SK-N-SH (cell line): Measurements from ENCODE around the gene TSPYL1. TPM values are rescaled to one million over a fixed set of nuclear protein-coding genes. Genes with fewer than 3 reads are reported as not detected.

ENCODE experiments used
- CTCF ChIA-PET: fragments of 300-600, 350-600 bp; formaldehyde crosslinking; extraction: SDS; loops from one replicate; lab custom pipeline; 2021; lab: Yijun Ruan, JAX
- POLR2A ChIA-PET: fragments of 350-600 bp; sonication (Branson Sonifier 250); formaldehyde crosslinking; extraction: SDS; loops from one replicate; lab custom pipeline; 2020; ENCODE audit warnings: antibody characterized with exemption, inconsistent platforms; lab: Yijun Ruan, JAX
- DNase-seq: peaks from one replicate; pipeline ENCODE4 v3.0.0; 2012
- H2AFZ ChIP-seq: fragments of 200-600 bp; sonication (generic); 2 replicates; pipeline ENCODE4 v1.8.1; 2016; ENCODE audit warnings: antibody characterized with exemption, mild to moderate bottlenecking, low read depth
- H3F3A ChIP-seq: fragments of 200-600 bp; sonication (generic); replicated peaks from 2 replicates; pipeline ENCODE3; 2016; ENCODE audit warnings: antibody characterized with exemption, mild to moderate bottlenecking; ENCODE audit not compliant: insufficient read depth
- H3K27ac ChIP-seq, 2 experiments: fragments of 200-500 bp in 1 of 2; fragments of 200-600 bp in 1 of 2; sonication (Bioruptor generic) in 1 of 2; sonication (generic), shearing (Covaris generic) in 1 of 2; 2 replicates each; pipeline versions ENCODE4 v1.5.1 to v1.6.1; 2014 to 2016; ENCODE audit warnings: low read depth in 2 of 2, inconsistent platforms in 1 of 2, low read length in 1 of 2, mild to moderate bottlenecking in 1 of 2, mixed read lengths in 1 of 2
- H3K27me3 ChIP-seq: fragments of 200-600 bp; sonication (generic), shearing (Covaris generic); 2 replicates; pipeline ENCODE4 v1.6.1; 2016; ENCODE audit warnings: mixed run types; ENCODE audit not compliant: insufficient read depth
- H3K36me3 ChIP-seq, 2 experiments: fragments of 200-500 bp in 1 of 2; fragments of 200-600 bp in 1 of 2; sonication (Bioruptor generic) in 1 of 2; sonication (generic) in 1 of 2; replicated peaks in 1 of 2; 2 replicates each; pipeline versions ENCODE3 to v1.5.1; 2014 to 2016; ENCODE audit warnings: low read length in 1 of 2, mild to moderate bottlenecking in 1 of 2; ENCODE audit not compliant: insufficient read depth in 2 of 2, control insufficient read depth in 1 of 2
- H3K4me1 ChIP-seq, 2 experiments: fragments of 200-500 bp in 1 of 2; fragments of 200-600 bp in 1 of 2; sonication (Bioruptor generic) in 1 of 2; sonication (generic), shearing (Covaris generic) in 1 of 2; 2 replicates each; pipeline versions ENCODE4 v1.5.1 to v1.6.1; 2014 to 2016; ENCODE audit warnings: low read depth in 1 of 2, low read length in 1 of 2, mixed run types in 1 of 2; ENCODE audit not compliant: insufficient read depth in 2 of 2, control insufficient read depth in 1 of 2
- H3K4me2 ChIP-seq: fragments of 200-600 bp; sonication (generic), shearing (Covaris generic); 2 replicates; pipeline ENCODE4 v1.6.1; 2017; ENCODE audit warnings: mixed run types
- H3K4me3 ChIP-seq, 2 experiments: fragments of 200-500 bp in 1 of 2; fragments of 200-600 bp in 1 of 2; sonication (Bioruptor generic) in 1 of 2; sonication (generic), shearing (Covaris generic) in 1 of 2; 2 replicates each; pipeline versions ENCODE4 v1.5.1 to v1.8.1; 2014 to 2016; ENCODE audit warnings: low read depth in 2 of 2, inconsistent platforms in 1 of 2, low read length in 1 of 2, mild to moderate bottlenecking in 1 of 2, mixed read lengths in 1 of 2, moderate library complexity in 1 of 2
- H3K79me2 ChIP-seq: fragments of 200-600 bp; sonication (generic); 2 replicates; pipeline ENCODE4 v1.8.1; 2017; ENCODE audit warnings: mild to moderate bottlenecking; ENCODE audit not compliant: insufficient read depth
- H3K9ac ChIP-seq: fragments of 200-600 bp; sonication (generic); 2 replicates; pipeline ENCODE4 v1.6.1; 2017; ENCODE audit warnings: mixed run types
- H3K9me2 ChIP-seq: fragments of 200-600 bp; sonication (generic); 2 replicates; pipeline ENCODE4 v1.6.1; 2017; ENCODE audit warnings: mixed run types
- H3K9me3 ChIP-seq: fragments of 200-600 bp; sonication (generic); 2 replicates; pipeline ENCODE4 v1.6.1; 2017; ENCODE audit warnings: mixed run types, mild to moderate bottlenecking, moderate library complexity
- H4K20me1 ChIP-seq: fragments of 200-600 bp; sonication (generic); 2 replicates; pipeline ENCODE4 v1.6.1; 2017; ENCODE audit warnings: mild to moderate bottlenecking, mixed run types; ENCODE audit not compliant: insufficient read depth
- CTCF ChIP-seq: fragments of 200-600 bp; sonication (generic); IDR thresholded peaks from 2 replicates; pipeline ENCODE4 v1.6.1; 2017; ENCODE audit warnings: antibody characterized with exemption, mild to moderate bottlenecking, moderate library complexity
- ELF1 ChIP-seq: IDR thresholded peaks from 2 replicates; pipeline ENCODE4 v1.4.0; 2012
- EZH2phosphoT487 ChIP-seq: fragments of 200-600 bp; sonication (generic); IDR thresholded peaks from 2 replicates; pipeline ENCODE4 v1.6.1; 2017; ENCODE audit warnings: low read depth, mixed run types, mild to moderate bottlenecking, antibody characterized with exemption, moderate library complexity, borderline replicate concordance
- FOSL2 ChIP-seq: IDR thresholded peaks from 2 replicates; pipeline ENCODE4 v1.4.0; 2012; ENCODE audit warnings: low read depth, mild to moderate bottlenecking, moderate library complexity, borderline replicate concordance
- FOXJ3 ChIP-seq: sonication (generic); formaldehyde crosslinking; IDR thresholded peaks from 2 replicates; pipeline ENCODE4 v1.5.1; 2020; ENCODE audit warnings: mild to moderate bottlenecking, missing genetic modification reagents
- FOXM1 ChIP-seq: IDR thresholded peaks from 2 replicates; pipeline ENCODE4 v1.4.0; 2012; ENCODE audit warnings: low read depth, mild to moderate bottlenecking
- GATA2 ChIP-seq: sonication (generic); formaldehyde crosslinking; IDR thresholded peaks from 2 replicates; pipeline ENCODE4 v1.5.0; 2020; ENCODE audit warnings: mild to moderate bottlenecking, missing genetic modification reagents
- IRF3 ChIP-seq: fragments of 150-350 bp; IDR thresholded peaks from 2 replicates; pipeline ENCODE4 v1.6.1; 2016; ENCODE audit warnings: mild to moderate bottlenecking, low read depth, low read length
- JUND ChIP-seq: IDR thresholded peaks from 2 replicates; pipeline ENCODE4 v1.4.0; 2012
- MEF2A ChIP-seq: IDR thresholded peaks from 2 replicates; pipeline ENCODE4 v1.4.0; 2012; ENCODE audit warnings: low read depth, borderline replicate concordance
- NFIC ChIP-seq: IDR thresholded peaks from 2 replicates; pipeline ENCODE4 v1.4.0; 2012; ENCODE audit warnings: borderline replicate concordance
- NRF1 ChIP-seq: IDR thresholded peaks from 2 replicates; pipeline ENCODE4 v1.6.1; 2012; ENCODE audit warnings: low read depth, mild to moderate bottlenecking, low read length
- POLR2AphosphoS5 ChIP-seq: IDR thresholded peaks from 2 replicates; pipeline ENCODE4 v1.6.1; 2012; ENCODE audit warnings: low read depth, low read length
- RAD21 ChIP-seq: IDR thresholded peaks from 2 replicates; pipeline ENCODE4 v1.6.1; 2012; ENCODE audit warnings: mild to moderate bottlenecking, low read length
- RCOR1 ChIP-seq: fragments of 150-350 bp; IDR thresholded peaks from 2 replicates; pipeline ENCODE4 v1.6.1; 2017; ENCODE audit warnings: antibody characterized with exemption, low read length
- RFX5 ChIP-seq: IDR thresholded peaks from 2 replicates; pipeline ENCODE4 v1.6.1; 2012; ENCODE audit warnings: mild to moderate bottlenecking, improper control_type of control experiment, low read length
- RXRA ChIP-seq: IDR thresholded peaks from 2 replicates; pipeline ENCODE4 v1.4.0; 2012; ENCODE audit warnings: low read depth, mild to moderate bottlenecking, borderline replicate concordance
- SIN3A ChIP-seq: IDR thresholded peaks from 2 replicates; pipeline ENCODE4 v1.6.1; 2012; ENCODE audit warnings: low read depth, mild to moderate bottlenecking, low read length, moderate library complexity, borderline replicate concordance
- TAF1 ChIP-seq: IDR thresholded peaks from 2 replicates; pipeline ENCODE4 v1.6.1; 2012; ENCODE audit warnings: low read depth, mild to moderate bottlenecking, low read length, moderate library complexity, borderline replicate concordance
- USF2 ChIP-seq: fragments of 150-350 bp; IDR thresholded peaks from 2 replicates; pipeline ENCODE4 v1.6.1; 2017; ENCODE audit warnings: antibody characterized with exemption, low read length, low read depth, borderline replicate concordance
- YY1 ChIP-seq: IDR thresholded peaks from 2 replicates; pipeline ENCODE4 v1.4.0; 2012; ENCODE audit warnings: low read depth, mild to moderate bottlenecking
- WGBS: methylation state at CpG from one replicate; pipeline ENCODE4 v1.1.6; 2017; ENCODE audit warnings: low lambda C conversion rate; 5-methylcytosine and 5-hydroxymethylcytosine counted together
- polyA plus RNA-seq, 3 experiments: library from polyadenylated mRNA; depleted of rRNA; stranded (reverse); fragments of >200 nt; gene quantifications; 2 replicates each; pipeline ENCODE4 v1.2.3, GENCODE V29; 2012
- TF ChIP-seq, protein P1 (sequence below): IDR thresholded peaks from 2 replicates; pipeline ENCODE4 v1.6.1; 2012; ENCODE audit warnings: mild to moderate bottlenecking, low read depth, low read length, moderate library complexity

Gene TSPYL1
- polyA plus RNA-seq, 1 of the 3 experiments (the other 2 are of a cell fraction), result 27.9 TPM

DNA sequence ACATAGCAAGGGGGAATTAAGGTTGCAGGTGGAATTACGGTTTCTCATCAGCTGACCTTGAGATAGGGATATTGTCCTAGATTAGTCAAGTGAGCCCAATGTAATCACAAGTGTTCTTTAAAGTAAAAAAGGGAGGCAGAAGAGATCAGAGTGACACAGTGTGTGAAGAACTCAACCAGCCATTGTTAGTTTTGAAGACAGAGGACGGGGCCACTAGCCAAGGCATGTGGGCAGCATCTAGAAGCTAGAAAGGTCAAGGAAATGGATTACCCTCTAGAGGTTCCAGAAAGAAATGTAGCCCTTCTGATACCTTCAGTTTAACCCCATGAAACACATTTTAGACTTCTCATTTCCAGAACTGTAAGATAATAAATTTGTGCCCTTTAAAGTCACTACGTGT lies 18.5 kb upstream of the TSPYL1 start (continued):
- TF ChIP-seq IRF3 (no peak), RAD21 (no peak), POLR2AphosphoS5 (no peak), RCOR1 (no peak), USF2 (no peak), ELF1 (no peak), EZH2phosphoT487 (no peak), TAF1 (no peak), FOXJ3 (no peak), FOXM1 (no peak), MEF2A (no peak), RXRA (no peak)

DNA sequence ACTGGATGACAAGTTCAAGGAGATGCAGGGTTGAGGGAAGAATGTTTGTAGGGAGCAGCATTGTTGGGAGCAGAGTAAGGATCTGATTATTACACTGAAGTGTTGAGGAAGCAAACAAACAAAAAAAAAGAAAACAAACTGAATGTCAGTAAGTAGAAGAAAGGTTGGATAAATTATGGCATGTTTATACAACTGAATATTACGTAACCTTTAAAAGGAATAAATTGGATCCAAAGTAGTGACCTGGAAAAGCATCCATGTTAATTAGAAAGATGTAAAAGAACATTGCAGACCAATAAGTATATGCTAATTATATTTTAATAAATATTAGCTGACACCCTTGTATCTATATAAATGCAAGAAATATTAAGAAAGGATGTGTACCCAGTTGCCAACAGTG lies 12.8 kb upstream of the TSPYL1 start:
- no peaks in the 10 kb centered on the region for H3K27me3 ChIP-seq
- no peak overlapping the region for H3K4me3 ChIP-seq
- H4K20me1 ChIP-seq, result no peaks in the 10 kb centered on the region
- no peak overlapping the region for H3K4me2 ChIP-seq
- H3F3A ChIP-seq, result no peaks in the 10 kb centered on the region
- ChIA-PET POLR2A (interaction anchor here (1.0 kb wide), 1 partner anchor 12 kb away, joined by 4 read pairs; the partner anchor contains the start of gene TSPYL1), CTCF (interaction anchor here (1.2 to 2.3 kb wide), 3 partner anchors 24 to 269 kb away, joined by 4 to 8 read pairs (median 5); no protein-coding TSS in a partner anchor)
- H2AFZ ChIP-seq, result no peak overlapping the region
- no peaks in the 10 kb centered on the region for H3K4me1 ChIP-seq
- 93% methylated on average over 1 of the region's 1 CpG for WGBS
- no peaks in the 10 kb centered on the region for H3K36me3 ChIP-seq
- no peak overlapping the region for H3K9ac ChIP-seq
- H3K79me2 ChIP-seq, result no peaks in the 10 kb centered on the region
- H3K9me2 ChIP-seq, result no peaks in the 10 kb centered on the region
- H3K9me3 ChIP-seq, result no peaks in the 10 kb centered on the region
- TF ChIP-seq GATA2 (CRISPR knock-in tag), result no peak
- TF ChIP-seq YY1, result no peak
- TF ChIP-seq CTCF, result no peak
- TF ChIP-seq EZH2phosphoT487, result no peak
- TF ChIP-seq FOXJ3, result no peak
- no peak for TF ChIP-seq RAD21
- TF ChIP-seq, protein P1, sequence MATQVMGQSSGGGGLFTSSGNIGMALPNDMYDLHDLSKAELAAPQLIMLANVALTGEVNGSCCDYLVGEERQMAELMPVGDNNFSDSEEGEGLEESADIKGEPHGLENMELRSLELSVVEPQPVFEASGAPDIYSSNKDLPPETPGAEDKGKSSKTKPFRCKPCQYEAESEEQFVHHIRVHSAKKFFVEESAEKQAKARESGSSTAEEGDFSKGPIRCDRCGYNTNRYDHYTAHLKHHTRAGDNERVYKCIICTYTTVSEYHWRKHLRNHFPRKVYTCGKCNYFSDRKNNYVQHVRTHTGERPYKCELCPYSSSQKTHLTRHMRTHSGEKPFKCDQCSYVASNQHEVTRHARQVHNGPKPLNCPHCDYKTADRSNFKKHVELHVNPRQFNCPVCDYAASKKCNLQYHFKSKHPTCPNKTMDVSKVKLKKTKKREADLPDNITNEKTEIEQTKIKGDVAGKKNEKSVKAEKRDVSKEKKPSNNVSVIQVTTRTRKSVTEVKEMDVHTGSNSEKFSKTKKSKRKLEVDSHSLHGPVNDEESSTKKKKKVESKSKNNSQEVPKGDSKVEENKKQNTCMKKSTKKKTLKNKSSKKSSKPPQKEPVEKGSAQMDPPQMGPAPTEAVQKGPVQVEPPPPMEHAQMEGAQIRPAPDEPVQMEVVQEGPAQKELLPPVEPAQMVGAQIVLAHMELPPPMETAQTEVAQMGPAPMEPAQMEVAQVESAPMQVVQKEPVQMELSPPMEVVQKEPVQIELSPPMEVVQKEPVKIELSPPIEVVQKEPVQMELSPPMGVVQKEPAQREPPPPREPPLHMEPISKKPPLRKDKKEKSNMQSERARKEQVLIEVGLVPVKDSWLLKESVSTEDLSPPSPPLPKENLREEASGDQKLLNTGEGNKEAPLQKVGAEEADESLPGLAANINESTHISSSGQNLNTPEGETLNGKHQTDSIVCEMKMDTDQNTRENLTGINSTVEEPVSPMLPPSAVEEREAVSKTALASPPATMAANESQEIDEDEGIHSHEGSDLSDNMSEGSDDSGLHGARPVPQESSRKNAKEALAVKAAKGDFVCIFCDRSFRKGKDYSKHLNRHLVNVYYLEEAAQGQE, result no peak
- TF ChIP-seq SIN3A, result no peak
- no peak for TF ChIP-seq FOSL2
- no peak for TF ChIP-seq JUND
- no peak for TF ChIP-seq TAF1
- TF ChIP-seq ELF1, result no peak
- TF ChIP-seq RCOR1, result no peak
- TF ChIP-seq MEF2A, result no peak
- TF ChIP-seq NFIC, result no peak
- TF ChIP-seq NRF1, result no peak
- no peak for TF ChIP-seq POLR2AphosphoS5
- no peak for TF ChIP-seq RFX5
- TF ChIP-seq, all 33 proteins: peak for 0
- H3K27ac ChIP-seq, result no peak overlapping the region
- DNase-seq, result no peak
